ENCODE measurements around the gene BCAS3.

DNA sequence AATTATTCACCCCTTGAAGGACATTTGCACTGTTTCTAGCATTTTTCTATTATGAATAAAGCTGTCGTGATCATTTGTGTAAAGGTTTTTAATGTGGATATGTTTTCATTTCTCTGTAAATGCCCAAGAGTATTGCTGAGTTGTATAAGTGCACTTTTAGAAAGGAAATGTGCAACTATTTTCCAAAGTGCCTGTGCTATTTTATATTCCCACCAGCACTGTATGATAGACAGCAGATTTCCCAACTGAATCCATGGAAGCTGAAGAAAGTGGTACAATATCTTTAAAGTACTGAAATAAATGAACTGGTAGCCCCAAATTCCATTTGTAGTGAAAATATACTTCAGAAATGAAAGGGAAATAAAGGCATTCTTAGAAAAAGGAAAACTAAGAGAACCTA lies 238.4 kb downstream of the BCAS3 start:
- TF ChIP-seq EP300 (IDR thresholded peaks at IDR 0.05) (no peak), POLR2A (IDR thresholded peaks at IDR 0.05) (no peak), POLR2AphosphoS5 (IDR thresholded peaks at IDR 0.05) (no peak)
- TF ChIP-seq, protein P1, sequence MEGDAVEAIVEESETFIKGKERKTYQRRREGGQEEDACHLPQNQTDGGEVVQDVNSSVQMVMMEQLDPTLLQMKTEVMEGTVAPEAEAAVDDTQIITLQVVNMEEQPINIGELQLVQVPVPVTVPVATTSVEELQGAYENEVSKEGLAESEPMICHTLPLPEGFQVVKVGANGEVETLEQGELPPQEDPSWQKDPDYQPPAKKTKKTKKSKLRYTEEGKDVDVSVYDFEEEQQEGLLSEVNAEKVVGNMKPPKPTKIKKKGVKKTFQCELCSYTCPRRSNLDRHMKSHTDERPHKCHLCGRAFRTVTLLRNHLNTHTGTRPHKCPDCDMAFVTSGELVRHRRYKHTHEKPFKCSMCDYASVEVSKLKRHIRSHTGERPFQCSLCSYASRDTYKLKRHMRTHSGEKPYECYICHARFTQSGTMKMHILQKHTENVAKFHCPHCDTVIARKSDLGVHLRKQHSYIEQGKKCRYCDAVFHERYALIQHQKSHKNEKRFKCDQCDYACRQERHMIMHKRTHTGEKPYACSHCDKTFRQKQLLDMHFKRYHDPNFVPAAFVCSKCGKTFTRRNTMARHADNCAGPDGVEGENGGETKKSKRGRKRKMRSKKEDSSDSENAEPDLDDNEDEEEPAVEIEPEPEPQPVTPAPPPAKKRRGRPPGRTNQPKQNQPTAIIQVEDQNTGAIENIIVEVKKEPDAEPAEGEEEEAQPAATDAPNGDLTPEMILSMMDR (IDR thresholded peaks at IDR 0.05): no peak
